Liver (tissue), 9 donors: ENCODE results near the gene WDR41. TPM values are rescaled to one million over a fixed set of nuclear protein-coding genes. Genes with fewer than 3 reads are reported as not detected.

Experiments used
- DNase-seq: peaks from one replicate; pipeline ENCODE4 v3.0.0-alpha.2; 2017; ENCODE audit warnings: low spot score
- H3K27ac ChIP-seq, 2 donors: one replicate each; pipeline ENCODE4 v1.7.0; 2013; ENCODE audit warnings: inconsistent platforms in 2 of 2, low read length in 2 of 2, control low read depth in 1 of 2, low read depth in 1 of 2, mild to moderate bottlenecking in 1 of 2
- H3K27me3 ChIP-seq, 4 donors: one replicate each; pipeline versions ENCODE4 v1.6.1 to v1.7.0; 2013; ENCODE audit warnings: low read length in 3 of 4, inconsistent platforms in 1 of 4, mild to moderate bottlenecking in 1 of 4, moderate library complexity in 1 of 4; ENCODE audit not compliant: control insufficient read depth in 4 of 4, insufficient read depth in 4 of 4
- H3K36me3 ChIP-seq, 4 donors: one replicate each; pipeline versions ENCODE4 v1.6.1 to v1.7.0; 2013; ENCODE audit warnings: low read length in 3 of 4, mild to moderate bottlenecking in 3 of 4, low read depth in 1 of 4, moderate library complexity in 1 of 4; ENCODE audit not compliant: control insufficient read depth in 4 of 4, insufficient read depth in 3 of 4
- H3K4me1 ChIP-seq, 4 donors: one replicate each; pipeline versions ENCODE4 v1.6.1 to v1.7.0; 2013; ENCODE audit warnings: low read length in 3 of 4, mild to moderate bottlenecking in 3 of 4, moderate library complexity in 1 of 4; ENCODE audit not compliant: control insufficient read depth in 4 of 4, insufficient read depth in 4 of 4
- H3K4me3 ChIP-seq, 3 donors: one replicate each; pipeline versions ENCODE4 v1.6.1 to v1.7.0; 2013; ENCODE audit warnings: low read length in 3 of 3, control low read depth in 1 of 3, low read depth in 1 of 3, mild to moderate bottlenecking in 1 of 3
- H3K9ac ChIP-seq, 2 donors: one replicate each; pipeline ENCODE4 v1.7.0; 2013; ENCODE audit warnings: low read length in 2 of 2, mild to moderate bottlenecking in 2 of 2, moderate library complexity in 2 of 2, control low read depth in 1 of 2, low read depth in 1 of 2
- H3K9me3 ChIP-seq, 4 donors: one replicate each; pipeline versions ENCODE4 v1.6.1 to v1.7.0; 2013; ENCODE audit warnings: low read length in 3 of 4; ENCODE audit not compliant: control insufficient read depth in 4 of 4
- CTCF ChIP-seq: fragments of 150-350 bp; IDR thresholded peaks from 2 replicates; pipeline ENCODE4 v1.5.1; 2017; ENCODE audit warnings: improper control_type of control experiment, low read depth, low read length; ENCODE audit not compliant: missing input control
- EGR1 ChIP-seq, 2 donors: IDR thresholded peaks; 2 replicates each; pipeline ENCODE4 v1.6.1; 2016 to 2018; ENCODE audit warnings: antibody characterized with exemption in 2 of 2, low read depth in 2 of 2
- FOXA2 ChIP-seq: IDR thresholded peaks from 2 replicates; pipeline ENCODE4 v1.6.1; 2016; ENCODE audit warnings: antibody characterized with exemption
- GABPA ChIP-seq, 2 donors: IDR thresholded peaks in 1 of 2; conservative IDR thresholded peaks in 1 of 2; 2 replicates each; pipeline ENCODE4 v1.6.1; 2016; ENCODE audit warnings: antibody characterized with exemption in 2 of 2, mild to moderate bottlenecking in 1 of 2, moderate library complexity in 1 of 2
- HNF4A ChIP-seq, 2 donors: conservative IDR thresholded peaks; 2 replicates each; pipeline ENCODE4 v1.6.1; 2016; ENCODE audit warnings: antibody characterized with exemption in 2 of 2, mild to moderate bottlenecking in 2 of 2
- JUND ChIP-seq, 2 donors: IDR thresholded peaks; 2 replicates each; pipeline ENCODE4 v1.6.1; 2016; ENCODE audit warnings: antibody characterized with exemption in 2 of 2
- NR2F2 ChIP-seq: IDR thresholded peaks from 2 replicates; pipeline ENCODE4 v1.6.1; 2016; ENCODE audit warnings: antibody characterized with exemption
- RXRA ChIP-seq, 2 donors: IDR thresholded peaks; 2 replicates each; pipeline ENCODE4 v1.6.1; 2017 to 2018; ENCODE audit warnings: antibody characterized with exemption in 2 of 2, mild to moderate bottlenecking in 1 of 2
- ZBTB33 ChIP-seq: IDR thresholded peaks from 2 replicates; pipeline ENCODE4 v1.6.1; 2016; ENCODE audit warnings: antibody characterized with exemption
- WGBS: extraction: QIAGEN DNeasy Blood & Tissue Kit; methylation state at CpG from one replicate; pipeline ENCODE4 v1.1.7; 2013; 5-methylcytosine and 5-hydroxymethylcytosine counted together
- polyA plus RNA-seq, 2 donors: library from polyadenylated mRNA; stranded (reverse) in 1 of 2; unstranded in 1 of 2; fragments of 200-250 nt in 1 of 2; fragments of >200 nt in 1 of 2; fragmentation: Nextera tagmentation in 1 of 2; extraction: Ambion mirVana in 1 of 2; gene quantifications; one replicate each; pipeline versions ENCODE4 v1.2.1 to v1.2.3, GENCODE V29; 2013 to 2015
- total RNA-seq, 2 donors: library from RNA; depleted of rRNA; stranded (reverse); fragments of >200 nt; gene quantifications; one replicate each; pipeline ENCODE4 v1.2.3, GENCODE V29; 2014
- donor health status: healthy.
- donor health status: healthy.
- donor health status: healthy.
- donor health status: healthy.
- donor health status: healthy.

The WDR41 gene
- total and polyA plus RNA-seq, 4 donors, result 8.1 to 21.2 (median 14.5) TPM

- no peak overlapping the region for H3K4me3 ChIP-seq
- H3K9ac ChIP-seq, result no peak overlapping the region
- peaks cover 2 to 10% (median 9%) of the 10 kb centered on the region in 4 donors for H3K4me1 ChIP-seq
- 28% methylated on average over 8 of the region's 8 CpGs for WGBS
- DNase-seq, result no peak
- H3K36me3 ChIP-seq, result peaks cover 0 to 6% (median 3%) of the 10 kb centered on the region in 4 donors
- no peaks in the 10 kb centered on the region for H3K27me3 ChIP-seq
- no peak overlapping the region for H3K27ac ChIP-seq
- H3K9me3 ChIP-seq, result no peaks in the 10 kb centered on the region
- TF ChIP-seq HNF4A (conservative IDR thresholded peaks at IDR 0.05) (peak; percentile 37 to 48), EGR1 (IDR thresholded peaks at IDR 0.05; ENCODE audit: low read depth in 2 of 2) (no peak), JUND (IDR thresholded peaks at IDR 0.05) (peak in 1 of 2 donors; percentile 9), RXRA (IDR thresholded peaks at IDR 0.05) (peak in 1 of 2 donors; percentile 47)
Measured at GRCh38 chr5:77425998-77426659, 66.0 kb downstream of the WDR41 start.

- WGBS, result 97% methylated on average over 5 of the region's 5 CpGs
- no peak for DNase-seq
- TF ChIP-seq EGR1 (IDR thresholded peaks at IDR 0.05; ENCODE audit: low read depth in 2 of 2), result no peak
- TF ChIP-seq CTCF, result no peak
- Histone ChIP-seq H3K4me1 (peaks cover 2 to 10% (median 9%) of the 10 kb centered on the region in 4 donors), H3K27me3 (no peaks in the 10 kb centered on the region), H3K36me3 (peaks cover 0 to 5% (median 3%) of the 10 kb centered on the region in 4 donors), H3K9me3 (no peaks in the 10 kb centered on the region), H3K27ac (no peak overlapping the region), H3K4me3 (no peak overlapping the region), H3K9ac (no peak overlapping the region)
Measured at GRCh38 chr5:77425420-77425819, 66.7 kb downstream of the WDR41 start.

DNA sequence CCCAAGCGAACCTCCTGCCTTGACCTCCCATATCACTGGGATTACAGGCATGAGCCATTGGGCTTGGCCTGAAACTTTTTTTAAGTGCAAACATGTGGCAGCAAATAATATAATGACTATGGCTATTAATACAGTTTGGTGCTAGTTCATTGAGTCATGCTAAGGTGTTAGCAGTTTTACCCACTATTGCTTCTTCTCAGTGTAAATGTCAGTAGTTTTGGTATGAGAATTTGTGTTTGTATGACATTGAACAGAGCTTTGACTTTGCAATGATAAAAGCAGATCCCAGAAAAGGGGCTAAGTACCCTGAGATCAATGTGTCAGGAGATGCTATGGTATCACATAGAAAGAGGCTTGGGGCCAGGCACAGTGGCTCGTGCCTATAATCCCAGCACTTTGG lies 67.2 kb downstream of the WDR41 start:
- H3K27me3 ChIP-seq, result no peaks in the 10 kb centered on the region
- H3K9me3 ChIP-seq, result no peaks in the 10 kb centered on the region
- no peak overlapping the region for H3K4me3 ChIP-seq
- DNase-seq, result no peak
- peaks cover 2 to 10% (median 9%) of the 10 kb centered on the region in 4 donors for H3K4me1 ChIP-seq
- TF ChIP-seq JUND (IDR thresholded peaks at IDR 0.05) (no peak), FOXA2 (no peak)
- no peak overlapping the region for H3K27ac ChIP-seq
- H3K9ac ChIP-seq, result no peak overlapping the region
- peaks cover 0 to 1% (median under 1%) of the 10 kb centered on the region in 4 donors for H3K36me3 ChIP-seq
- 91% methylated on average over 2 of the region's 2 CpGs for WGBS

- Histone ChIP-seq H3K36me3 (peaks cover 0 to 1% (median 0%) of the 10 kb centered on the region in 4 donors), H3K9ac (no peak overlapping the region), H3K27me3 (no peaks in the 10 kb centered on the region), H3K9me3 (no peaks in the 10 kb centered on the region), H3K4me1 (peaks cover 4 to 24% (median 21%) of the 10 kb centered on the region in 4 donors), H3K27ac (no peak overlapping the region), H3K4me3 (no peak overlapping the region)
- WGBS, result 96% methylated on average over 2 of the region's 2 CpGs
- TF ChIP-seq JUND (IDR thresholded peaks at IDR 0.05) (no peak), GABPA (IDR thresholded peaks at IDR 0.05 in 1 of 2, conservative IDR thresholded peaks at IDR 0.05 in 1 of 2) (no peak), NR2F2 (no peak), ZBTB33 (no peak), RXRA (IDR thresholded peaks at IDR 0.05) (no peak)
- DNase-seq, result no peak
Measured at GRCh38 chr5:77423022-77423750, 68.9 kb downstream of the WDR41 start.
